Measurements from ENCODE around the gene APCDD1L.

- TF ChIP-seq POLR2A (IDR thresholded peaks at IDR 0.05; ENCODE audit: low read depth, low read length) = no peak
- TF ChIP-seq POLR2AphosphoS5 (IDR thresholded peaks at IDR 0.05; ENCODE audit: low read depth, low read length) = no peak
- TF ChIP-seq PAX5 (IDR thresholded peaks at IDR 0.05; ENCODE audit: insufficient read depth, low read length, severe bottlenecking) = no peak
- no peak for TF ChIP-seq TAF1 (IDR thresholded peaks at IDR 0.05; ENCODE audit: low read depth, low read length)
Observed at GRCh38 chr20:58523072-58523970, 8.1 kb upstream of the APCDD1L start.

Data from GM12891 (cell line).